CD14-positive monocyte (primary cell): ENCODE measurements around the gene KCNMB4. TPM values are rescaled to one million over a fixed set of nuclear protein-coding genes. Genes with fewer than 3 reads are reported as not detected.

Experiments
- DNase-seq, 3 donors: peaks; one replicate each; pipeline ENCODE4 v3.0.0-alpha.2; 2011 to 2022
- H2AFZ ChIP-seq: 2 replicates; pipeline ENCODE4 v1.6.0; 2012; ENCODE audit warnings: mild to moderate bottlenecking, low read depth, low read length, inconsistent platforms; ENCODE audit not compliant: insufficient read depth, poor library complexity, severe bottlenecking
- H3K27ac ChIP-seq, 2 donors: 1 replicate in 1 of 2; 2 replicates in 1 of 2; pipeline ENCODE4 v1.5.1; 2012 to 2013; ENCODE audit warnings: low read length in 2 of 2, control low read depth in 1 of 2, inconsistent platforms in 1 of 2, low read depth in 1 of 2, mild to moderate bottlenecking in 1 of 2
- H3K27me3 ChIP-seq, 2 donors: one replicate each; pipeline versions ENCODE4 v1.6.0 to v1.6.1; 2011 to 2013; ENCODE audit warnings: low read length in 2 of 2; ENCODE audit not compliant: control insufficient read depth in 2 of 2, insufficient read depth in 2 of 2
- H3K36me3 ChIP-seq, 2 donors: replicated peaks in 1 of 2; 1 replicate in 1 of 2; 2 replicates in 1 of 2; pipeline versions ENCODE4 v1.5.1 to v1.6.1; 2012 to 2013; ENCODE audit warnings: low read length in 2 of 2, control low read depth in 1 of 2, inconsistent platforms in 1 of 2, mild to moderate bottlenecking in 1 of 2; ENCODE audit not compliant: insufficient read depth in 2 of 2, control insufficient read depth in 1 of 2
- H3K4me1 ChIP-seq, 2 donors: 1 replicate in 1 of 2; 2 replicates in 1 of 2; pipeline versions ENCODE4 v1.5.1 to v1.6.1; 2012 to 2013; ENCODE audit warnings: low read length in 2 of 2, control low read depth in 1 of 2, inconsistent platforms in 1 of 2, mild to moderate bottlenecking in 1 of 2, moderate library complexity in 1 of 2; ENCODE audit not compliant: insufficient read depth in 2 of 2, control insufficient read depth in 1 of 2
- H3K4me2 ChIP-seq: replicated peaks from 2 replicates; pipeline ENCODE3; 2012; ENCODE audit warnings: low read length, moderate library complexity, mild to moderate bottlenecking; ENCODE audit not compliant: poor library complexity, severe bottlenecking; ENCODE audit errors: extremely low read depth
- H3K4me3 ChIP-seq, 3 experiments: fragments of 200-600 bp in 1 of 3; sonication (generic) in 1 of 3; replicated peaks in 1 of 3; 1 replicate in 2 of 3; 2 replicates in 1 of 3; pipeline ENCODE4 v1.5.1; 2011 to 2013; ENCODE audit warnings: low read length in 3 of 3, mild to moderate bottlenecking in 3 of 3, control low read depth in 2 of 3, low read depth in 2 of 3, inconsistent platforms in 1 of 3, moderate library complexity in 1 of 3
- H3K79me2 ChIP-seq: 2 replicates; pipeline ENCODE4 v1.6.0; 2012; ENCODE audit warnings: mild to moderate bottlenecking, control low read depth, inconsistent platforms, low read length, moderate library complexity; ENCODE audit not compliant: insufficient read depth
- H3K9ac ChIP-seq: 2 replicates; pipeline ENCODE4 v1.6.0; 2017; ENCODE audit warnings: low read length, mild to moderate bottlenecking; ENCODE audit not compliant: insufficient read depth, poor library complexity, severe bottlenecking
- H3K9me3 ChIP-seq, 2 donors: replicated peaks in 1 of 2; 1 replicate in 1 of 2; 2 replicates in 1 of 2; pipeline versions ENCODE4 v1.5.1 to v1.6.1; 2012 to 2013; ENCODE audit warnings: low read length in 2 of 2, control low read depth in 1 of 2; ENCODE audit not compliant: control insufficient read depth in 1 of 2, insufficient read depth in 1 of 2
- H4K20me1 ChIP-seq: 2 replicates; pipeline ENCODE4 v1.6.0; 2012; ENCODE audit warnings: mild to moderate bottlenecking, low read length, control low read depth, moderate library complexity; ENCODE audit not compliant: insufficient read depth
- H3K27ac Mint-ChIP-seq, 7 donors: one replicate each; pipeline ENCODE4 v1.8.0; 2020; ENCODE audit warnings: mild to moderate bottlenecking in 7 of 7, mixed read lengths in 7 of 7, moderate library complexity in 6 of 7, inconsistent platforms in 2 of 7
- H3K27me3 Mint-ChIP-seq, 3 donors: one replicate each; pipeline ENCODE4 v1.8.0; 2021 to 2022; ENCODE audit warnings: low read depth in 3 of 3, mild to moderate bottlenecking in 3 of 3, mixed read lengths in 3 of 3, moderate library complexity in 3 of 3, inconsistent platforms in 1 of 3
- H3K36me3 Mint-ChIP-seq, 2 donors: one replicate each; pipeline ENCODE4 v1.8.0; 2020; ENCODE audit warnings: mixed read lengths in 2 of 2, inconsistent platforms in 1 of 2, mild to moderate bottlenecking in 1 of 2
- H3K4me1 Mint-ChIP-seq: one replicate; pipeline ENCODE4 v1.8.0; 2020; ENCODE audit warnings: mild to moderate bottlenecking, mixed read lengths
- H3K4me3 Mint-ChIP-seq, 2 donors: one replicate each; pipeline ENCODE4 v1.8.0; 2020; ENCODE audit warnings: mild to moderate bottlenecking in 2 of 2, mixed read lengths in 2 of 2, moderate library complexity in 1 of 2
- H3K9me3 Mint-ChIP-seq, 7 donors: one replicate each; pipeline ENCODE4 v1.8.0; 2020 to 2022; ENCODE audit warnings: mixed read lengths in 7 of 7, mild to moderate bottlenecking in 6 of 7, moderate library complexity in 6 of 7, inconsistent platforms in 2 of 7
- CTCF ChIP-seq: fragments of 200-600 bp; IDR thresholded peaks from one replicate; pipeline ENCODE4 v1.8.0; 2022; ENCODE audit warnings: antibody characterized with exemption, mild to moderate bottlenecking
- WGBS: methylation state at CpG from one replicate; pipeline ENCODE4 v1.1.5; 2013; ENCODE audit warnings: missing lambda C conversion rate; ENCODE audit not compliant: insufficient coverage; 5-methylcytosine and 5-hydroxymethylcytosine counted together
- intact Hi-C, 2 donors: fragments of 100-400 bp; cut with micrococcal nuclease; formaldehyde crosslinking; loops; one replicate each; pipeline versions ENCODE4 v1.15.0 to v1.15.1; 2023
- polyA plus RNA-seq, 3 donors: library from polyadenylated mRNA; depleted of rRNA in 1 of 3; unstranded in 2 of 3; stranded (reverse) in 1 of 3; fragments of 300-500 nt in 2 of 3; fragments of >200 nt in 1 of 3; fragmentation: Illumina TruSeq in 2 of 3; gene quantifications; 1 replicate in 2 of 3; 2 replicates in 1 of 3; pipeline ENCODE4 v1.2.3, GENCODE V29; 2012 to 2021

Gene KCNMB4
- polyA plus RNA-seq, 3 donors: 0.23 to 0.83 (median 0.41) TPM

- Mint-ChIP-seq H3K4me3 (no peak overlapping the region), H3K27ac (no peak overlapping the region), H3K4me1 (peaks cover 5% of the 10 kb centered on the region), H3K9me3 (peaks cover 16 to 36% (median 28%) of the 10 kb centered on the region in 7 donors), H3K36me3 (no peaks in the 10 kb centered on the region), H3K27me3 (peaks cover 0 to 2% (median 0%) of the 10 kb centered on the region in 3 donors)
- no peak for TF ChIP-seq CTCF
- H3K4me1 ChIP-seq: no peaks in the 10 kb centered on the region
- H3K9ac ChIP-seq: no peak overlapping the region
- no peaks in the 10 kb centered on the region for H4K20me1 ChIP-seq
- no peak overlapping the region for H3K4me2 ChIP-seq
- intact Hi-C loops: no loop called here
- H3K27me3 ChIP-seq: no peaks in the 10 kb centered on the region
- no peak for DNase-seq
- H3K36me3 ChIP-seq: no peaks in the 10 kb centered on the region
- no peak overlapping the region for H3K4me3 ChIP-seq
- WGBS: 94% methylated on average over 2 of the region's 4 CpGs
- H2AFZ ChIP-seq: no peak overlapping the region
- H3K9me3 ChIP-seq: peaks cover 19 to 23% of the 10 kb centered on the region in 2 donors
- no peaks in the 10 kb centered on the region for H3K79me2 ChIP-seq
- no peak overlapping the region for H3K27ac ChIP-seq
These were observed 97.9 kb downstream of the KCNMB4 start for GRCh38 chr12:70463997-70464396.

- no peak overlapping the region for H3K4me2 ChIP-seq
- no peak overlapping the region for H3K4me3 Mint-ChIP-seq
- peaks cover 10 to 20% of the 10 kb centered on the region in 2 donors for H3K9me3 ChIP-seq
- no peak overlapping the region for H3K9ac ChIP-seq
- intact Hi-C loops: no loop called here
- no peaks in the 10 kb centered on the region for H3K4me1 ChIP-seq
- H3K27ac ChIP-seq: no peak overlapping the region
- no peaks in the 10 kb centered on the region for H3K36me3 ChIP-seq
- no peaks in the 10 kb centered on the region for H3K79me2 ChIP-seq
- no peak overlapping the region for H2AFZ ChIP-seq
- no peak for TF ChIP-seq CTCF
- DNase-seq: no peak
- WGBS: 80% methylated on average over 2 of the region's 2 CpGs
- no peak overlapping the region for H3K27ac Mint-ChIP-seq
- H3K9me3 Mint-ChIP-seq: peaks cover 13 to 25% (median 18%) of the 10 kb centered on the region in 7 donors
- H3K27me3 Mint-ChIP-seq: peaks cover 0 to 2% (median 0%) of the 10 kb centered on the region in 3 donors
- no peak overlapping the region for H3K4me3 ChIP-seq
- H3K36me3 Mint-ChIP-seq: no peaks in the 10 kb centered on the region
- H4K20me1 ChIP-seq: no peaks in the 10 kb centered on the region
- H3K27me3 ChIP-seq: no peaks in the 10 kb centered on the region
- no peaks in the 10 kb centered on the region for H3K4me1 Mint-ChIP-seq
These were observed 100.7 kb downstream of the KCNMB4 start for GRCh38 chr12:70466753-70467152.
